A549 (cell line): ENCODE measurements around the gene IPO7. TPM values are rescaled to one million over a fixed set of nuclear protein-coding genes. Genes with fewer than 3 reads are reported as not detected.
"Not testable (repeated sequence)": the region's sequence is repeated elsewhere in the genome, so short reads cannot be mapped to it uniquely, and the experiment has no call there.

ENCODE experiments used
- ATAC-seq, 2 experiments: fragments of 200-7000 bp in 1 of 2; fragments of >200 bp in 1 of 2; cut with Nextera tagmentation in 1 of 2; cut with Tn5 transposase in 1 of 2; 3 replicates each; pipeline versions ENCODE4 v1.8.0 to v1.9.1; 2018 to 2020; ENCODE audit warnings: mild to moderate bottlenecking in 1 of 2, moderate library complexity in 1 of 2
- CTCF ChIA-PET: fragments of 300-600 bp; sonication (Branson Sonifier 250); formaldehyde crosslinking; extraction: SDS; loops from one replicate; lab custom pipeline; 2021; ENCODE audit warnings: antibody characterized with exemption, inconsistent platforms; lab: Yijun Ruan, JAX
- POLR2A ChIA-PET: fragments of 350-600 bp; formaldehyde crosslinking; extraction: SDS; loops from one replicate; lab custom pipeline; 2021; ENCODE audit warnings: antibody characterized with exemption, inconsistent platforms; lab: Yijun Ruan, JAX
- DNase-seq, 2 experiments: peaks; one replicate each; pipeline versions ENCODE4 v3.0.0 to v3.0.0-alpha.2; 2011 to 2016; ENCODE audit warnings: low read depth in 1 of 2, low spot score in 1 of 2
- FAIRE-seq: peaks from 2 replicates; lab custom pipeline; 2011; peaks lifted over from hg19 to GRCh38; lab: Jason Lieb, UNC
- H3K27ac ChIP-seq, 2 experiments: fragments of >200 bp; sonication (Bioruptor Twin); formaldehyde crosslinking; 3 replicates each; pipeline ENCODE4 v1.5.1; 2016 to 2017
- H3K4me1 ChIP-seq: fragments of >200 bp; sonication (Bioruptor Twin); formaldehyde crosslinking; 3 replicates; pipeline ENCODE4 v1.6.1; 2016
- H3K4me2 ChIP-seq: fragments of >200 bp; sonication (Bioruptor Twin); formaldehyde crosslinking; 3 replicates; pipeline ENCODE4 v1.6.1; 2016
- H3K4me3 ChIP-seq: fragments of >200 bp; sonication (Bioruptor Twin); formaldehyde crosslinking; 3 replicates; pipeline ENCODE4 v1.5.1; 2016
- H3K9me3 ChIP-seq: fragments of >200 bp; sonication (Bioruptor Twin); formaldehyde crosslinking; 3 replicates; pipeline ENCODE4 v1.6.1; 2016
- ATOH8 ChIP-seq: fragments of 250-450 bp; sonication (Bioruptor Pico); IDR thresholded peaks from 2 replicates; pipeline ENCODE4 v1.5.0; 2020; ENCODE audit warnings: low read depth, mild to moderate bottlenecking, moderate library complexity
- CHD2 ChIP-seq: fragments of 150-350 bp; IDR thresholded peaks from 2 replicates; pipeline ENCODE4 v1.6.1; 2014; ENCODE audit warnings: low read length; ENCODE audit not compliant: partially characterized antibody
- FOSB ChIP-seq: fragments of 250-450 bp; sonication (Bioruptor Pico); IDR thresholded peaks from 2 replicates; pipeline ENCODE4 v1.5.0; 2020; ENCODE audit warnings: mild to moderate bottlenecking, moderate library complexity
- FOXS1 ChIP-seq: fragments of 250-450 bp; sonication (Bioruptor Pico); IDR thresholded peaks from 2 replicates; pipeline ENCODE4 v1.5.0; 2020; ENCODE audit warnings: mild to moderate bottlenecking, moderate library complexity
- GATA3 ChIP-seq: IDR thresholded peaks from 2 replicates; pipeline ENCODE4 v1.6.1; 2012; ENCODE audit warnings: borderline replicate concordance
- HDAC2 ChIP-seq: fragments of 200-600 bp; sonication (generic); IDR thresholded peaks from 2 replicates; pipeline ENCODE4 v1.6.1; 2016
- HOXA7 ChIP-seq: fragments of 250-450 bp; sonication (Bioruptor Pico); IDR thresholded peaks from 2 replicates; pipeline ENCODE4 v1.5.0; 2020; ENCODE audit warnings: mild to moderate bottlenecking, moderate library complexity
- HOXB13 ChIP-seq: fragments of 250-450 bp; sonication (Bioruptor Pico); IDR thresholded peaks from 2 replicates; pipeline ENCODE4 v1.5.0; 2020; ENCODE audit warnings: low read depth, mild to moderate bottlenecking, moderate library complexity
- HOXB5 ChIP-seq: fragments of 250-450 bp; sonication (Bioruptor Pico); IDR thresholded peaks from 2 replicates; pipeline ENCODE4 v1.5.0; 2020; ENCODE audit warnings: mild to moderate bottlenecking, moderate library complexity
- JUNB ChIP-seq: fragments of >200 bp; sonication (Bioruptor Twin); formaldehyde crosslinking; IDR thresholded peaks from 2 replicates; pipeline ENCODE4 v1.6.1; 2016
- MAFK ChIP-seq: fragments of 450-650 bp; IDR thresholded peaks from 2 replicates; pipeline ENCODE4 v1.6.1; 2014; ENCODE audit not compliant: partially characterized antibody
- MAZ ChIP-seq: fragments of 150-350 bp; IDR thresholded peaks from 2 replicates; pipeline ENCODE4 v1.6.1; 2014; ENCODE audit warnings: antibody characterized with exemption, low read depth, low read length, borderline replicate concordance
- MYC ChIP-seq: IDR thresholded peaks from 2 replicates; pipeline ENCODE4 v1.6.1; 2012; ENCODE audit warnings: mild to moderate bottlenecking, inconsistent platforms, low read length, improper control_type of control experiment, borderline replicate concordance
- PHF8 ChIP-seq: fragments of 200-600 bp; sonication (generic); IDR thresholded peaks from 2 replicates; pipeline ENCODE4 v1.6.1; 2016; ENCODE audit warnings: low read depth, mild to moderate bottlenecking, antibody characterized with exemption, moderate library complexity, borderline replicate concordance
- RAD21 ChIP-seq, 2 experiments: fragments of >200 bp in 1 of 2; sonication (Bioruptor Twin) in 1 of 2; formaldehyde crosslinking in 1 of 2; IDR thresholded peaks in 1 of 2; conservative IDR thresholded peaks in 1 of 2; 2 replicates in 1 of 2; 3 replicates in 1 of 2; pipeline ENCODE4 v1.6.1; 2012 to 2018; ENCODE audit warnings: inconsistent platforms in 1 of 2
- RARB ChIP-seq: fragments of 250-450 bp; sonication (Bioruptor Pico); IDR thresholded peaks from 2 replicates; pipeline ENCODE4 v1.8.0; 2021; ENCODE audit warnings: mild to moderate bottlenecking, moderate library complexity
- RFX5 ChIP-seq: fragments of 450-650 bp; IDR thresholded peaks from 2 replicates; pipeline ENCODE4 v1.7.1; 2014; ENCODE audit warnings: antibody characterized with exemption, mild to moderate bottlenecking, moderate library complexity
- RNF2 ChIP-seq: fragments of 200-600 bp; sonication (generic); IDR thresholded peaks from 2 replicates; pipeline ENCODE4 v1.6.1; 2016; ENCODE audit warnings: low read depth, mild to moderate bottlenecking, antibody characterized with exemption, moderate library complexity, borderline replicate concordance
- WGBS: methylation state at CpG from one replicate; pipeline ENCODE4 v1.1.6; 2017; ENCODE audit errors: missing lambda C conversion rate; 5-methylcytosine and 5-hydroxymethylcytosine counted together
- polyA plus RNA-seq, 4 experiments: library from polyadenylated mRNA; depleted of rRNA in 3 of 4; stranded (reverse); fragments of >200 nt; fragmentation: RNase III in 1 of 4; extraction: RNeasy Plus Mini Kit Qiagen cat#74134 plus additional on column Dnase treatment in 1 of 4; gene quantifications; 2 replicates in 3 of 4; 3 replicates in 1 of 4; pipeline ENCODE4 v1.2.3, GENCODE V29; 2011 to 2017
- TF ChIP-seq, protein P1 (sequence below): fragments of >200 bp; sonication (Bioruptor Twin); formaldehyde crosslinking; IDR thresholded peaks from 3 replicates; pipeline ENCODE4 v1.5.1; 2016
- TF ChIP-seq, protein P2 (sequence below): fragments of 250-450 bp; sonication (Bioruptor Pico); IDR thresholded peaks from 2 replicates; pipeline ENCODE4 v1.5.0; 2021; ENCODE audit warnings: mild to moderate bottlenecking, moderate library complexity, borderline replicate concordance

IPO7 gene
- polyA plus RNA-seq, 2 of the 4 experiments (the other 2 are of a cell fraction): 115 to 142 TPM

DNA sequence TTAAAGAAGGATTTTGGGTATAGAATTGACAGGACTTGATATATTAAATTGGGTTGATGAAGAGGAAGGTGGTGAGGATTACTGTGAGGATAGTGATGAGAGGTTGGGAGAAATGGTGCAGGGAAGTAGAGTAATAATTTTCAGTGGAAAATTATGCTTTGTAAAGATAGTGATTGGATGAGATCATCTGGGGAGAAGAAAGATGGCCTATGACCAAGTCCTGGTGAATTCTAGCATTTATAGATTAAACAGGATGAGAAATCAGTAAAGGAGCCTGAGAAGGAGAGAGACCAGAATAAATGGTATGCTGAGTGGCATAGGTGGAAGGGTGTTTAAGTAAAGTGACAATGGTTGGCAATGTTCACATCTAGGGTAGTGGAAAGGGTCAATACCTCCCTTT, 15.0 kb downstream of the IPO7 start:
- ChIA-PET POLR2A (no interaction called here), CTCF (interaction anchor here (0.7 to 1.8 kb wide), 2 partner anchors 14 to 58 kb away, joined by 3 to 12 read pairs; partner anchors contain the start of gene IPO7)
- Histone ChIP-seq H3K9me3 (no peaks in the 10 kb centered on the region), H3K4me1 (peaks cover 26% of the 10 kb centered on the region), H3K4me2 (no peak overlapping the region), H3K4me3 (no peak overlapping the region), H3K27ac (no peak overlapping the region)
- ATAC-seq (peak in 1 of 2 experiments; percentile 22; a peak in 1 of 6 replicates), DNase-seq (no peak), FAIRE-seq (no peak)
- TF ChIP-seq, protein P1, sequence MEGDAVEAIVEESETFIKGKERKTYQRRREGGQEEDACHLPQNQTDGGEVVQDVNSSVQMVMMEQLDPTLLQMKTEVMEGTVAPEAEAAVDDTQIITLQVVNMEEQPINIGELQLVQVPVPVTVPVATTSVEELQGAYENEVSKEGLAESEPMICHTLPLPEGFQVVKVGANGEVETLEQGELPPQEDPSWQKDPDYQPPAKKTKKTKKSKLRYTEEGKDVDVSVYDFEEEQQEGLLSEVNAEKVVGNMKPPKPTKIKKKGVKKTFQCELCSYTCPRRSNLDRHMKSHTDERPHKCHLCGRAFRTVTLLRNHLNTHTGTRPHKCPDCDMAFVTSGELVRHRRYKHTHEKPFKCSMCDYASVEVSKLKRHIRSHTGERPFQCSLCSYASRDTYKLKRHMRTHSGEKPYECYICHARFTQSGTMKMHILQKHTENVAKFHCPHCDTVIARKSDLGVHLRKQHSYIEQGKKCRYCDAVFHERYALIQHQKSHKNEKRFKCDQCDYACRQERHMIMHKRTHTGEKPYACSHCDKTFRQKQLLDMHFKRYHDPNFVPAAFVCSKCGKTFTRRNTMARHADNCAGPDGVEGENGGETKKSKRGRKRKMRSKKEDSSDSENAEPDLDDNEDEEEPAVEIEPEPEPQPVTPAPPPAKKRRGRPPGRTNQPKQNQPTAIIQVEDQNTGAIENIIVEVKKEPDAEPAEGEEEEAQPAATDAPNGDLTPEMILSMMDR: no peak
- TF ChIP-seq RAD21 (conservative IDR thresholded peaks at IDR 0.05 in 1 of 2, IDR thresholded peaks at IDR 0.05 in 1 of 2) (no peak), CHD2 (no peak), HOXA7 (CRISPR knock-in tag) (no peak), RNF2 (no peak), GATA3 (no peak), HOXB13 (no peak), MYC (no peak), JUNB (no peak), RARB (CRISPR knock-in tag) (no peak), FOXS1 (CRISPR knock-in tag) (no peak), FOSB (CRISPR knock-in tag) (no peak), MAZ (no peak), HDAC2 (no peak), MAFK (no peak)

DNA sequence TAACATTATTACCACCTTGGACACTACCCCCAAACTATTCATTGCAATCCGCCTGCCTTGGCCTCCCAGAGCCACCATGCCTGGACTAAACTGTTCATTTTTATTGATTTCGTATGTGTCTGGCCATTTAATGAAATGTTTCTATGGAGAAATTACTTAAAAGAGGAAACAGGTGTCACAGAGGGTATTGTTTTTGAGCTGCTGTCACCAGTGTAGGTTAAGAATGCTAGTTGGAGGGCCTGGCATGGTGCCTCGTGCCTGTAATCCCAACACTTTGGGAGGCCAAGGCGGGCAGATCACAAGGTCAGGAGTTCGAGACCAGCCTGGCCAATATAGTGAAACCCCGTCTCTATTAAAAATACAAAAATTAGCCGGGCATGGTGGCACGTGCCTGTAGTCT, 17.4 kb downstream of the IPO7 start:
- H3K9me3 ChIP-seq, H3K4me2 ChIP-seq, DNase-seq, H3K27ac ChIP-seq, H3K4me3 ChIP-seq, FAIRE-seq, POLR2A ChIA-PET, ATAC-seq: not testable (repeated sequence)
- peaks cover 17% of the 10 kb centered on the region; the same call in 2 of the 3 replicates for H3K4me1 ChIP-seq
- CTCF ChIA-PET: interaction anchor here (0.7 to 1.3 kb wide), 3 partner anchors 12 to 17 kb away, joined by 3 to 5 read pairs (median 3); partner anchors contain the start of gene IPO7
- 79% methylated on average over 8 of the region's 8 CpGs for WGBS

DNA sequence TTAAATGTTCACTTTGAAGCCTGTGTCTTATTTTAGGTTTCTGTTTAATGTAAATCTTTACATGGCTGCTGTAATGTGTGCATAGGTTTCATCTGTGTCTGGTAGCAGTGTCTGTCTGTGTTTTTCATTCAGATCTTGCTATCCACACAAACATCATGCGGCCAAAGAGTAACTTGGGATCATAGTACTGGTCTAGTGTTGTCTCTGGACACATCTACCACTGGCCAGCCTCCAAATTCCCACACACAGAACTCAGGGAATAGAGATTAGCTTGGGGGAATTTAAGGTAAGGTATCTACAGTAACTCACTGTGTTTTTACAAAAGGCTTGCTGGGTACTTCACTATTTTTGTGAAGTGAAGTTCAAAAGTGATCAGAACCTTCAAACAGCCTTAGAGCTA, 44.3 kb downstream of the IPO7 start:
- Histone ChIP-seq H3K4me2 (no peak overlapping the region), H3K4me3 (no peak overlapping the region), H3K27ac (no peak overlapping the region), H3K4me1 (no peaks in the 10 kb centered on the region), H3K9me3 (no peaks in the 10 kb centered on the region)
- POLR2A ChIA-PET: no interaction called here
- no peak for DNase-seq
- CTCF ChIA-PET: interaction anchor here (1.1 to 2.0 kb wide), 2 partner anchors 11 to 12 kb away, joined by 3 to 4 read pairs; no protein-coding TSS in a partner anchor
- TF ChIP-seq FOSB (CRISPR knock-in tag) (no peak), HDAC2 (no peak), HOXA7 (CRISPR knock-in tag) (no peak), RFX5 (no peak), HOXB5 (CRISPR knock-in tag) (no peak), PHF8 (no peak), ATOH8 (CRISPR knock-in tag) (no peak)
- TF ChIP-seq, protein P2, sequence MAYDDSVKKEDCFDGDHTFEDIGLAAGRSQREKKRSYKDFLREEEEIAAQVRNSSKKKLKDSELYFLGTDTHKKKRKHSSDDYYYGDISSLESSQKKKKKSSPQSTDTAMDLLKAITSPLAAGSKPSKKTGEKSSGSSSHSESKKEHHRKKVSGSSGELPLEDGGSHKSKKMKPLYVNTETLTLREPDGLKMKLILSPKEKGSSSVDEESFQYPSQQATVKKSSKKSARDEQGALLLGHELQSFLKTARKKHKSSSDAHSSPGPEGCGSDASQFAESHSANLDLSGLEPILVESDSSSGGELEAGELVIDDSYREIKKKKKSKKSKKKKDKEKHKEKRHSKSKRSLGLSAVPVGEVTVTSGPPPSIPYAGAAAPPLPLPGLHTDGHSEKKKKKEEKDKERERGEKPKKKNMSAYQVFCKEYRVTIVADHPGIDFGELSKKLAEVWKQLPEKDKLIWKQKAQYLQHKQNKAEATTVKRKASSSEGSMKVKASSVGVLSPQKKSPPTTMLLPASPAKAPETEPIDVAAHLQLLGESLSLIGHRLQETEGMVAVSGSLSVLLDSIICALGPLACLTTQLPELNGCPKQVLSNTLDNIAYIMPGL (CRISPR knock-in tag): no peak
- WGBS: 69% methylated on average over 1 of the region's 1 CpG
- no peak; a peak in 1 of 6 replicates for ATAC-seq
- FAIRE-seq: peak; percentile 82
